ENCODE data around the gene SLIT3. TPM values are rescaled to one million over a fixed set of nuclear protein-coding genes. Genes with fewer than 3 reads are reported as not detected.

The SLIT3 gene
- total and polyA plus RNA-seq, 2 donors (not counting 3 experiments of a cell fraction or from before 2014, with no cell fraction given): 0.90 to 1.0 TPM

GRCh38 chr5:169015991-169016390, 284.9 kb downstream of the SLIT3 start:
- H3K9me3 ChIP-seq (replicated peaks; ENCODE audit: control insufficient read depth, insufficient read depth, low read length): no peaks in the 10 kb centered on the region
- no peaks in the 10 kb centered on the region for H3K36me3 ChIP-seq (ENCODE audit: control insufficient read depth in 2 of 2, extremely low read depth in 1 of 2, insufficient read depth in 2 of 2, low read length in 2 of 2)
- H3K79me2 ChIP-seq (ENCODE audit: control insufficient read depth, insufficient read depth, low read length): no peaks in the 10 kb centered on the region
- no peak for DNase-seq (ENCODE audit: low read depth, low spot score)
- no TSS peak for BruUV-seq (replicated peaks)
- H3K9ac ChIP-seq (replicated peaks; ENCODE audit: extremely low read depth, insufficient read depth, low read length): no peak overlapping the region
- H3K27me3 ChIP-seq (ENCODE audit: control insufficient read depth in 2 of 2, insufficient read depth in 2 of 2, low read length in 2 of 2): no peaks in the 10 kb centered on the region
- H4K20me1 ChIP-seq (replicated peaks; ENCODE audit: control insufficient read depth, extremely low read depth, insufficient read depth, low read length): no peaks in the 10 kb centered on the region
- intact Hi-C loops (cut with micrococcal nuclease) (no loop called here), dilution Hi-C loops (cut with MboI; ENCODE audit: extremely low pct_ligation_motif_present, low sequenced_read_pairs) (no loop called here)
- H3K27ac ChIP-seq (ENCODE audit: insufficient read depth, low read depth, low read length): no peak overlapping the region
- no peak for FAIRE-seq
- H3K9me1 ChIP-seq (replicated peaks; ENCODE audit: control insufficient read depth, extremely low read depth, insufficient read depth, low read length): no peaks in the 10 kb centered on the region
- ChIA-PET POLR2A (no interaction called here), CTCF (no interaction called here)
- no peak overlapping the region for H2AFZ ChIP-seq (ENCODE audit: low read depth, low read length)
- no peak for TF ChIP-seq POLR2AphosphoS5 (IDR thresholded peaks at IDR 0.05; ENCODE audit: insufficient read depth, low read depth, low read length)
- no peak for TF ChIP-seq JUN (IDR thresholded peaks at IDR 0.05; ENCODE audit: borderline replicate concordance, insufficient read depth, insufficient read length, low read depth)
- no peak for TF ChIP-seq FOS (IDR thresholded peaks at IDR 0.05; ENCODE audit: borderline replicate concordance, insufficient read depth, low read length)
- TF ChIP-seq, protein P1, sequence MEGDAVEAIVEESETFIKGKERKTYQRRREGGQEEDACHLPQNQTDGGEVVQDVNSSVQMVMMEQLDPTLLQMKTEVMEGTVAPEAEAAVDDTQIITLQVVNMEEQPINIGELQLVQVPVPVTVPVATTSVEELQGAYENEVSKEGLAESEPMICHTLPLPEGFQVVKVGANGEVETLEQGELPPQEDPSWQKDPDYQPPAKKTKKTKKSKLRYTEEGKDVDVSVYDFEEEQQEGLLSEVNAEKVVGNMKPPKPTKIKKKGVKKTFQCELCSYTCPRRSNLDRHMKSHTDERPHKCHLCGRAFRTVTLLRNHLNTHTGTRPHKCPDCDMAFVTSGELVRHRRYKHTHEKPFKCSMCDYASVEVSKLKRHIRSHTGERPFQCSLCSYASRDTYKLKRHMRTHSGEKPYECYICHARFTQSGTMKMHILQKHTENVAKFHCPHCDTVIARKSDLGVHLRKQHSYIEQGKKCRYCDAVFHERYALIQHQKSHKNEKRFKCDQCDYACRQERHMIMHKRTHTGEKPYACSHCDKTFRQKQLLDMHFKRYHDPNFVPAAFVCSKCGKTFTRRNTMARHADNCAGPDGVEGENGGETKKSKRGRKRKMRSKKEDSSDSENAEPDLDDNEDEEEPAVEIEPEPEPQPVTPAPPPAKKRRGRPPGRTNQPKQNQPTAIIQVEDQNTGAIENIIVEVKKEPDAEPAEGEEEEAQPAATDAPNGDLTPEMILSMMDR (IDR thresholded peaks at IDR 0.05; ENCODE audit: extremely low read depth in 1 of 2, insufficient read depth in 1 of 2, low read depth in 1 of 2, low read length in 2 of 2): no peak
- TF ChIP-seq MYC (IDR thresholded peaks at IDR 0.05; ENCODE audit: low read depth, low read length): no peak
- no peak for TF ChIP-seq MAX (IDR thresholded peaks at IDR 0.05; ENCODE audit: insufficient read depth, insufficient read length)
- TF ChIP-seq POLR2A (IDR thresholded peaks at IDR 0.05; ENCODE audit: low read depth, low read length): no peak
- no peak for TF ChIP-seq EZH2 (IDR thresholded peaks at IDR 0.05; ENCODE audit: borderline replicate concordance, low read depth, low read length, severe bottlenecking)
- no peak for TF ChIP-seq GATA2 (IDR thresholded peaks at IDR 0.05; ENCODE audit: insufficient read depth, insufficient read length, low read depth, low read length)
- H3K4me3 ChIP-seq (replicated peaks in 1 of 3; ENCODE audit: insufficient read depth in 1 of 3, low read depth in 1 of 3, low read length in 3 of 3): no peak overlapping the region
- no peak overlapping the region for H3K4me2 ChIP-seq (ENCODE audit: insufficient read depth, low read length)
- H3K4me1 ChIP-seq (ENCODE audit: control insufficient read depth, extremely low read depth, insufficient read depth, low read length): no peaks in the 10 kb centered on the region
